Measurements from ENCODE around the gene GPANK1. TPM values are rescaled to one million over a fixed set of nuclear protein-coding genes. Genes with fewer than 3 reads are reported as not detected.

Gene GPANK1
- total RNA-seq, 2 donors from 2014 or later, result 9.2 to 11.9 TPM

- DNase-seq (no peak), ATAC-seq (no peak)
- H3K36me3 Mint-ChIP-seq (ENCODE audit: low read depth), result peaks cover 9% of the 10 kb centered on the region
- H3K4me3 Mint-ChIP-seq, result peak overlapping the region; percentile 97
- no peaks in the 10 kb centered on the region for H3K27me3 Mint-ChIP-seq
- H3K27ac Mint-ChIP-seq, result peak overlapping the region; percentile 97
- peaks cover 53% of the 10 kb centered on the region for H3K4me1 Mint-ChIP-seq
- no peaks in the 10 kb centered on the region for H3K9me3 ChIP-seq (ENCODE audit: control insufficient read depth, low read length, poor library complexity, severe bottlenecking)
Observed at GRCh38 chr6:31663961-31664789, 622 bp downstream of the GPANK1 start.

DNA sequence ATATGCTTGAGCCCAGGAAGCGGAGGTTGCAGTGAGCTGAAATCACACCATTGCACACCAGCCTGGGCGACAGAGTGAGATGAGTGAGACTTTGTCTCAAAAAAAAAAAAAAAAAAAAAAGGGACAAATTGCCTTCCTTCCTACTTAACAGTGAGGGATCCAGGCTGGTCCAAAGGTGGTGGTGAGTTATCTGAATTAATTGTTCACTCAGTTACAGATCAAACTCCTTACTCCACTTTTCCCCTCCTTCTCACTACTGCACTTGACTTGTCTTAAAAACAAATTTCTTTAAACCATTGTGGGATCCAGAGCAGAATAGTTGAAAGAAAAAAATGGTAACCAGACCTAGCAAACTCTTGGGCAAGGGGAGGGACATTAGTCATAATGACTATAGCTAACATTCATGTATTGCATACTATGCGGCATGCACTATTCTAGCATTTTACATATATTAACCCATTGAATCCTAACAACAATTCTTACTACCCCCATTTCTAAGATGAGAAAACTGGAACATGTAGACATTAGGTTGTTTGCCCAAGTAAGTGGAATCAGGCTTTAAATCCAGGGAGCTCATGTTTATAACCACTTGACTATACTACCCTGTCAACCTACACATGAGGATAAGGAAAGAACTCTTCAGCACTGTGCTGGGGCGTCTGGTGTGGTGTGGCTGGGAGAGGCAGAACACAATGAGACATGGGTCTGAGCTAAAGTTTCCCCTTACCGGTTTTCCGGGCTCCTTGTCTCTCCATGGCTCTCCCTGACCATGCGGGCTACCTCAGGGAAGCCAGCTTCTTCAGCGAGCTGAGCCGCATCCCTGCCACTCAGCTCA, 1.5 kb downstream of the GPANK1 start:
- peaks cover 60% of the 10 kb centered on the region for H3K4me1 Mint-ChIP-seq
- no peaks in the 10 kb centered on the region for H3K9me3 ChIP-seq (ENCODE audit: control insufficient read depth, low read length, poor library complexity, severe bottlenecking)
- peak overlapping the region; percentile 97 for H3K27ac Mint-ChIP-seq
- H3K4me3 Mint-ChIP-seq, result peak overlapping the region; percentile 97
- DNase-seq (no peak), ATAC-seq (no peak)
- H3K36me3 Mint-ChIP-seq (ENCODE audit: low read depth), result peaks cover 9% of the 10 kb centered on the region
- no peaks in the 10 kb centered on the region for H3K27me3 Mint-ChIP-seq

DNA sequence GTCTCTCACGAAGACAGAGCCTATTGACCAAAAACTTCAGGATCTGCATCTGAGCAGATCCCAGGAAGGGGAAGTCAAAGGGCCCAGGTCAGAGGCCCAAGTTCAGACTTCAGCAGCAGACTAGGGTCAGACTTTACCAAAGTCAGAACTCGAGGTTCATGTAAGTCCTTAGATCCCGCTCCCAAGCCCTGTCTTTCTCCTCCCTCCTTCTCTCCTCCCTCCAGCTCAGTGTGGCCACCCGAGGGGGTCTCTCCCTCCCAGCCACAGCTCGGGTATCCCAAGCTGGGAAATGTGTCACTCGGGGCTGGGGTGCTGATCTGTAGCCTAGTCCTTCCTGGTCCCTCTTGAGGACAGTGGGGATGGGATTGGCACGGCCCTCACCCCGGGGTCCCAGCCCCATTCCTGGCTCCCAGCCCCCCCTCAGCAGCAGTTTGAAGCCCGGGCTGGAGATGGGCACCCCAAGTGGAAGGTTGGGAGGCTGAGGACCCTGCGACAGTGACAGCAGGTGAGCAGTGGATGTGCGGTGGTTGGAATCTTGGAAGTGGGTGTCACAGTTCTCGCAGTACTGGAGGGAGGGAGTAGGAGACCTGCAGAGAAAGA, 2.6 kb downstream of the GPANK1 start:
- Mint-ChIP-seq H3K4me1 (peaks cover 64% of the 10 kb centered on the region), H3K4me3 (peak overlapping the region; percentile 93), H3K36me3 (ENCODE audit: low read depth) (peaks cover 7% of the 10 kb centered on the region), H3K27me3 (no peaks in the 10 kb centered on the region), H3K27ac (peak overlapping the region; percentile 92)
- DNase-seq (no peak), ATAC-seq (no peak)
- H3K9me3 ChIP-seq (ENCODE audit: control insufficient read depth, low read length, poor library complexity, severe bottlenecking), result no peaks in the 10 kb centered on the region

- DNase-seq, result no peak
- Mint-ChIP-seq H3K4me1 (peaks cover 62% of the 10 kb centered on the region), H3K36me3 (ENCODE audit: low read depth) (peaks cover 7% of the 10 kb centered on the region), H3K27me3 (no peaks in the 10 kb centered on the region), H3K4me3 (peak overlapping the region; percentile 93), H3K27ac (peak overlapping the region; percentile 92)
- ATAC-seq, result no peak
- no peaks in the 10 kb centered on the region for H3K9me3 ChIP-seq (ENCODE audit: control insufficient read depth, low read length, poor library complexity, severe bottlenecking)
Observed at GRCh38 chr6:31661262-31662123, 3.3 kb downstream of the GPANK1 start.

GRCh38 chr6:31660381-31661261, 4.2 kb downstream of the GPANK1 start, which contains the start of gene C6orf47:
Gene C6orf47, minus strand, starts transcription at chr6:31660778. Its CDS starts 831 bp downstream, at chr6:31659947.
- H3K4me3 Mint-ChIP-seq, result peak within 1 kb of the TSS; percentile 93
- peaks cover 8% of the 10 kb centered on the region for H3K36me3 Mint-ChIP-seq (ENCODE audit: low read depth)
- H3K9me3 ChIP-seq (ENCODE audit: control insufficient read depth, low read length, poor library complexity, severe bottlenecking), result no peaks in the 10 kb centered on the region
- DNase-seq (peak; percentile 50 to 71 (median 67)), ATAC-seq (peak; percentile 68)
- H3K4me1 Mint-ChIP-seq, result peaks cover 61% of the 10 kb centered on the region
- H3K27ac Mint-ChIP-seq, result peak within 1 kb of the TSS; percentile 92
- no peaks in the 10 kb centered on the region for H3K27me3 Mint-ChIP-seq

- ATAC-seq (peak; percentile 48), DNase-seq (no peak)
- H3K4me3 Mint-ChIP-seq, result peak overlapping the region; percentile 93
- H3K27me3 Mint-ChIP-seq, result no peaks in the 10 kb centered on the region
- H3K4me1 Mint-ChIP-seq, result peaks cover 65% of the 10 kb centered on the region
- H3K36me3 Mint-ChIP-seq (ENCODE audit: low read depth), result peaks cover 9% of the 10 kb centered on the region
- no peaks in the 10 kb centered on the region for H3K9me3 ChIP-seq (ENCODE audit: control insufficient read depth, low read length, poor library complexity, severe bottlenecking)
- H3K27ac Mint-ChIP-seq, result peak overlapping the region; percentile 92
Observed at GRCh38 chr6:31659649-31660380, 5.0 kb downstream of the GPANK1 start.

DNA sequence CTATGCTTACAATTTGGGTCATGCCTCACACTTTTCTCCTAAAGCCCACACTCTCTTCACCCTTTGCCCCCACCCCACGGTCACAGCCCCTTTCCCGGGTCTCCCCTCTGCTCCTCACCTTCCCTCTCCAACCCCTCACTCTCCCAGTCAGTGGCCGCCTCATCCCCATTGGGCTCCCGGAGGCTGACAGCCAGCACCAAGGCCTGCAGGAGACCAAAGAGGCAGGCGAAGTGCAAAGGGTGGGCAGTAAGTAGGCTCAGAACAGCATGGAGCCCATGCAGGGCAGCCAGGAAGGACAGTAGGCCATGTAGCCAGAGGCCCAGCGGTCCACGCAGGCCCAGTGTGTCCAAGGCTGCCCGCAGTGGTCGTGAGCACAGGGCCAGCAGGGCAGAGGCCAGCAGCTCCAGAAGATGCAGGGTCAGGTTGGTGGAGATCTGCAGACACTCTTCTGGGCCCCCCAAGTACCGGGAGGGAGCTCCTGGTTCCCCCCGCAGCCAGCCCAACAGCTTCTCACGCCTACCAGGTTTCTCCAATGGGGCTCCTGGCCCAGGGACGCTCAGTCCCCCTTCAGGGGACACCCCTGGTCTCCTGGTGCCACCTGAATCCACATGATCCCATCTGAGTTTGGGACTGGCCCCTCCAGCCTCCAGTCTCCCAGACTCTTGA, 5.7 kb downstream of the GPANK1 start:
- DNase-seq, result no peak
- H3K27ac Mint-ChIP-seq, result peak overlapping the region; percentile 92
- ATAC-seq, result no peak
- H3K36me3 Mint-ChIP-seq (ENCODE audit: low read depth), result peaks cover 5% of the 10 kb centered on the region
- no peaks in the 10 kb centered on the region for H3K27me3 Mint-ChIP-seq
- no peaks in the 10 kb centered on the region for H3K9me3 ChIP-seq (ENCODE audit: control insufficient read depth, low read length, poor library complexity, severe bottlenecking)
- peak overlapping the region; percentile 93 for H3K4me3 Mint-ChIP-seq
- H3K4me1 Mint-ChIP-seq, result peaks cover 58% of the 10 kb centered on the region

DNA sequence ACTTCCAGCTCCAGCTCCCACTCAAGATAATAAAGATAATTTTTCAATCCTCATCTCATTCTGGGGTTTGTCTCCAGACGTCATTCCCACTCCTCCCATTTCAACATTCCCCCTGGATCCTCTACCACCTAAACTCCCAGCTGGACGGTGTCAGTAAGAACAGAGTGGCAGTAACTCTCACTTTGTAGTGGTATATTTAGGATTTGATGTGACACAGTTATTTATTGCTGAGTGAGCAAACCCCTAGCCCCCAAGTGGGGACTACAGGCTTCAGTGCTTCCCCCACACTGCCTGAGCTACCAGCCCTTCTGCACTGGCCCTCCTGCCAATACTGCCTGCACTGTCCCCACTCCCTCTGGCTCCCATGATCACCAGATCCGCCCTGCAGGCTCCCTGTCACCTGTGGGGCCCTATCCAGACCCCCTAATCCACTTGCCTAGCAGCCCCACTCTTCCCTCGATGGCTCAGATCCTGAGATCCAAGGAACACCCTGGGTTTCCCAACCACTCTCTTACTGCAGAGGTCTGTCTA, 6.6 kb downstream of the GPANK1 start:
- no peaks in the 10 kb centered on the region for H3K9me3 ChIP-seq (ENCODE audit: control insufficient read depth, low read length, poor library complexity, severe bottlenecking)
- H3K36me3 Mint-ChIP-seq (ENCODE audit: low read depth), result peaks cover 3% of the 10 kb centered on the region
- no peaks in the 10 kb centered on the region for H3K27me3 Mint-ChIP-seq
- peaks cover 49% of the 10 kb centered on the region for H3K4me1 Mint-ChIP-seq
- DNase-seq (no peak), ATAC-seq (no peak)
- peak overlapping the region; percentile 92 for H3K27ac Mint-ChIP-seq
- peak overlapping the region; percentile 93 for H3K4me3 Mint-ChIP-seq

DNA sequence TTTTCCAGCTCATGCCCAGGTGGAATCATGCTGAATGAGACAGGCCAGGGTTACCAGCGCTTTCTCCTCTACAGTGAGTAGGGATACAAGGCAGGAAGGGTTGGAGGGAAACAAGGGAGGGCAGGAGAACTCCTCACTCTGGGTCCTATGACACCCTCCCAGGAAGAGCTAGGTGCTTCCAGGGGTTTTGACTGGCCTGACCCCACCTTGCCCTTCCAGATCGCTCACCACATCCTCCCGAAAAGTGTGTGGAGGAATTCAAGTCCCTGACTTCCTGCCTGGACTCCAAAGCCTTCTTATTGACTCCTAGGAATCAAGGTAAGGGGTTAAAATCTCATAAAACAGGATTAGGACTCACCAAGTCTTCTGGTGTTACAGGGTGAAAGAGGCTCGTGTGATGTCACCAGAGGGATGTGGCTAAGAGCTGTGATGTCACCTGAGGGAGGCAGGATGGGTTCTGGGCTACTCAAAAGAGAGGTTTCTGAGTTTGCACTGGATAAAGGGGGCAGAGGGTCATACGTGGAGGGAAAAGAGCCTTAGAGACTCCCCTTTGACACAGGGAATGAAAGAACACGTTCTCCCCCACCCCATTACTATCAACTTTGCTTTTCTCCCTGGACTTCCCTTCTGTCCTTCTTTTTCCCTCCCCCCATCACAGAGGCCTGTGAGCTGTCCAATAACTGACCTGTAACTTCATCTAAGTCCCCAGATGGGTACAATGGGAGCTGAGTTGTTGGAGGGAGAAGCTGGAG, 7.2 kb downstream of the GPANK1 start:
- no peak for ATAC-seq
- peaks cover 3% of the 10 kb centered on the region for H3K36me3 Mint-ChIP-seq (ENCODE audit: low read depth)

More for the DNA sequence above, 7.2 kb downstream of the GPANK1 start:
- no peaks in the 10 kb centered on the region for H3K9me3 ChIP-seq (ENCODE audit: control insufficient read depth, low read length, poor library complexity, severe bottlenecking)
- Mint-ChIP-seq H3K4me1 (peaks cover 50% of the 10 kb centered on the region), H3K4me3 (peak overlapping the region; percentile 60), H3K27me3 (no peaks in the 10 kb centered on the region), H3K27ac (peak overlapping the region; percentile 92)
- no peak for DNase-seq

All from T-helper 17 cell (primary cell).